OCI-LY1 (cell line): ENCODE measurements around the gene KCNMA1.

Experiments
- H2AFZ ChIP-seq: fragments of 200-600 bp; sonication (generic), shearing (Covaris generic); 2 replicates; pipeline ENCODE4 v1.6.0; 2014; ENCODE audit warnings: antibody characterized with exemption, mild to moderate bottlenecking, low read length
- H3F3A ChIP-seq: fragments of 200-600 bp; sonication (generic), shearing (Covaris generic); 2 replicates; pipeline ENCODE4 v1.6.0; 2014; ENCODE audit warnings: mild to moderate bottlenecking, antibody characterized with exemption, low read length, moderate library complexity; ENCODE audit not compliant: insufficient read depth
- H3K27ac ChIP-seq: fragments of 200-600 bp; sonication (generic); 2 replicates; pipeline ENCODE4 v1.5.1; 2014; ENCODE audit warnings: low read length, mixed run types, mild to moderate bottlenecking, low read depth; ENCODE audit not compliant: poor library complexity, severe bottlenecking
- H3K27me3 ChIP-seq: fragments of 200-600 bp; sonication (generic); 2 replicates; pipeline ENCODE4 v1.6.0; 2014; ENCODE audit warnings: antibody characterized with exemption, mild to moderate bottlenecking, low read length, moderate library complexity; ENCODE audit not compliant: insufficient read depth
- H3K36me3 ChIP-seq: fragments of 200-600 bp; sonication (generic); 2 replicates; pipeline ENCODE4 v1.6.1; 2014; ENCODE audit warnings: mild to moderate bottlenecking, antibody characterized with exemption, low read length, moderate library complexity, mixed read lengths; ENCODE audit not compliant: insufficient read depth
- H3K4me1 ChIP-seq: fragments of 200-600 bp; sonication (generic); 2 replicates; pipeline ENCODE4 v1.5.1; 2014; ENCODE audit warnings: mild to moderate bottlenecking, low read length, moderate library complexity; ENCODE audit not compliant: insufficient read depth, severe bottlenecking
- H3K4me2 ChIP-seq: fragments of 200-600 bp; sonication (generic), shearing (Covaris generic); 2 replicates; pipeline ENCODE4 v1.6.1; 2014; ENCODE audit warnings: low read length
- H3K4me3 ChIP-seq: fragments of 200-600 bp; sonication (generic); 2 replicates; pipeline ENCODE4 v1.5.1; 2014; ENCODE audit warnings: low read length, low read depth, mild to moderate bottlenecking, mixed read lengths; ENCODE audit not compliant: poor library complexity, severe bottlenecking
- H3K79me2 ChIP-seq: fragments of 200-600 bp; shearing (Covaris generic); 2 replicates; pipeline ENCODE4 v1.6.1; 2016; ENCODE audit warnings: mixed run types, low read length, mixed read lengths; ENCODE audit not compliant: insufficient read depth
- H3K9ac ChIP-seq: fragments of 200-600 bp; sonication (generic), shearing (Covaris generic); 2 replicates; pipeline ENCODE4 v1.6.1; 2014; ENCODE audit warnings: mild to moderate bottlenecking, low read length, mixed read lengths
- H3K9me2 ChIP-seq: fragments of 200-600 bp; sonication (generic), shearing (Covaris generic); 2 replicates; pipeline ENCODE4 v1.6.1; 2014; ENCODE audit warnings: low read depth, mild to moderate bottlenecking, low read length, mixed read lengths
- H3K9me3 ChIP-seq: fragments of 200-600 bp; shearing (Covaris generic); 2 replicates; pipeline ENCODE4 v1.6.1; 2014; ENCODE audit warnings: low read length, mixed read lengths
- H4K20me1 ChIP-seq: fragments of 200-600 bp; sonication (generic), shearing (Covaris generic); 2 replicates; pipeline ENCODE4 v1.6.0; 2016; ENCODE audit warnings: mild to moderate bottlenecking, low read length; ENCODE audit not compliant: insufficient read depth
- CTCF ChIP-seq: fragments of 200-600 bp; sonication (generic), shearing (Covaris generic); IDR thresholded peaks from 2 replicates; pipeline ENCODE4 v1.5.1; 2017; ENCODE audit warnings: mild to moderate bottlenecking, antibody characterized with exemption, low read length, moderate library complexity, mixed read lengths
- EZH2 ChIP-seq: fragments of 200-600 bp; sonication (generic), shearing (Covaris generic); IDR thresholded peaks from 2 replicates; pipeline ENCODE4 v1.8.0; 2017; ENCODE audit warnings: borderline replicate concordance, mixed run types, mild to moderate bottlenecking, antibody characterized with exemption, low read length, moderate library complexity, mixed read lengths

The KCNMA1 gene

GRCh38 chr10:77147871-77148270 lies 489.7 kb downstream of the KCNMA1 start:
- no peaks in the 10 kb centered on the region for H3K9me3 ChIP-seq
- H2AFZ ChIP-seq: no peak overlapping the region
- H3K4me1 ChIP-seq: no peaks in the 10 kb centered on the region
- H3K27ac ChIP-seq: no peak overlapping the region
- H3K79me2 ChIP-seq: no peaks in the 10 kb centered on the region
- H3K4me3 ChIP-seq: no peak overlapping the region
- H4K20me1 ChIP-seq: no peaks in the 10 kb centered on the region
- H3K9me2 ChIP-seq: no peaks in the 10 kb centered on the region
- no peaks in the 10 kb centered on the region for H3F3A ChIP-seq
- TF ChIP-seq CTCF: no peak
- TF ChIP-seq EZH2: no peak
- H3K27me3 ChIP-seq: no peaks in the 10 kb centered on the region
- no peaks in the 10 kb centered on the region for H3K36me3 ChIP-seq
- H3K9ac ChIP-seq: no peak overlapping the region
- H3K4me2 ChIP-seq: no peak overlapping the region

GRCh38 chr10:77146712-77147336 lies 490.8 kb downstream of the KCNMA1 start:
- Histone ChIP-seq H3K4me2 (no peak overlapping the region), H3K36me3 (no peaks in the 10 kb centered on the region), H3K9me3 (no peaks in the 10 kb centered on the region), H3K4me1 (no peaks in the 10 kb centered on the region), H2AFZ (no peak overlapping the region), H4K20me1 (no peaks in the 10 kb centered on the region), H3K9me2 (no peaks in the 10 kb centered on the region), H3K27ac (no peak overlapping the region), H3K4me3 (no peak overlapping the region), H3K9ac (no peak overlapping the region), H3K27me3 (no peaks in the 10 kb centered on the region), H3K79me2 (no peaks in the 10 kb centered on the region), H3F3A (no peaks in the 10 kb centered on the region)
- TF ChIP-seq CTCF (no peak), EZH2 (no peak)

GRCh38 chr10:77144656-77145055 lies 493.0 kb downstream of the KCNMA1 start:
- H3K4me1 ChIP-seq: no peaks in the 10 kb centered on the region
- H3K9ac ChIP-seq: no peak overlapping the region
- no peaks in the 10 kb centered on the region for H3K36me3 ChIP-seq
- H3K9me2 ChIP-seq: no peaks in the 10 kb centered on the region
- H3K27me3 ChIP-seq: no peaks in the 10 kb centered on the region
- H3K9me3 ChIP-seq: no peaks in the 10 kb centered on the region
- no peaks in the 10 kb centered on the region for H3F3A ChIP-seq
- no peak overlapping the region for H2AFZ ChIP-seq
- no peak overlapping the region for H3K4me3 ChIP-seq
- no peak overlapping the region for H3K4me2 ChIP-seq
- no peaks in the 10 kb centered on the region for H3K79me2 ChIP-seq
- H4K20me1 ChIP-seq: no peaks in the 10 kb centered on the region
- no peak overlapping the region for H3K27ac ChIP-seq
- TF ChIP-seq EZH2: no peak
- TF ChIP-seq CTCF: no peak
